Neural crest cell (in vitro differentiated cells): ENCODE results near the gene IKBKG. TPM values are rescaled to one million over a fixed set of nuclear protein-coding genes. Genes with fewer than 3 reads are reported as not detected.

Experiments
- DNase-seq: peaks from one replicate; pipeline ENCODE4 v3.0.0; 2021; ENCODE audit warnings: low read depth, mixed read lengths, low spot score
- H3K27ac Mint-ChIP-seq: one replicate; pipeline ENCODE4 v1.8.0; 2021; ENCODE audit warnings: mild to moderate bottlenecking, mixed read lengths; ENCODE audit not compliant: unreplicated experiment
- H3K27me3 Mint-ChIP-seq: 2 replicates; pipeline ENCODE4 v1.8.0; 2021; ENCODE audit warnings: low read depth, mild to moderate bottlenecking, mixed read lengths
- H3K36me3 Mint-ChIP-seq: 2 replicates; pipeline ENCODE4 v1.8.0; 2021; ENCODE audit warnings: low read depth, mild to moderate bottlenecking, mixed read lengths
- H3K4me1 Mint-ChIP-seq: 2 replicates; pipeline ENCODE4 v1.8.0; 2021; ENCODE audit warnings: mixed read lengths
- H3K4me3 Mint-ChIP-seq: one replicate; pipeline ENCODE4 v1.8.0; 2021; ENCODE audit warnings: mild to moderate bottlenecking, mixed read lengths
- H3K9me3 Mint-ChIP-seq: 2 replicates; pipeline ENCODE4 v1.8.0; 2021; ENCODE audit warnings: mixed read lengths
- total RNA-seq: library from RNA; stranded (reverse); gene quantifications from 2 replicates; pipeline ENCODE4 v1.2.1, GENCODE V29; 2021
- TF ChIP-seq, protein P1 (sequence below): fragments of 200-600 bp; sonication (generic); conservative IDR thresholded peaks from 2 replicates; pipeline ENCODE4 v1.5.0; 2021; ENCODE audit warnings: antibody characterized with exemption, mild to moderate bottlenecking

Gene IKBKG
- total RNA-seq, 1 donor from 2014 or later = 21.3 TPM

- H3K4me3 Mint-ChIP-seq = no peak overlapping the region
- peaks cover 14% of the 10 kb centered on the region for H3K9me3 Mint-ChIP-seq
Measured at GRCh38 chrX:154593201-154593600, 45.8 kb downstream of the IKBKG start.

DNA sequence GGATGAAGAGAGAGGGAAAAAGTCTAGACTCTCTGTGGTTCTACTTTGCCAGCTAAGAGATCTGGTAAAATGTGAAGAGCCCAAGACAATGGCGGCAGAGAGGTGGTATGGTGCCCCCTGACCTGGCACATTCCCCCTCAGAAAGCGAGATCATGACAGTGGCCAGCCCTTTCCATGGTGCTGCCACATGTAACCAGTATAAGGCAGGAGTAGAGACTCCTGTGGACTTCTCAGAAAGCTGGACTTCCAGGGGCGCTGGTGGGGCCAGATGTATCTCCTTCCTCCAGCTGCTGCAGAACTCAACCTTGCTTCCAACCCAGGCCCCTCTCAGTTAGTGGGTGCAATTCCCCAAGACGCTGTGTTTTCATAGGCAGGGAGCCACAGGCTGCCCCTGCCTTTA lies 47.1 kb downstream of the IKBKG start:
- no peak overlapping the region for H3K4me3 Mint-ChIP-seq
- peaks cover 6% of the 10 kb centered on the region for H3K27me3 Mint-ChIP-seq
- peaks cover 14% of the 10 kb centered on the region for H3K9me3 Mint-ChIP-seq
- DNase-seq = no peak
- no peak overlapping the region for H3K27ac Mint-ChIP-seq
- TF ChIP-seq, protein P1, sequence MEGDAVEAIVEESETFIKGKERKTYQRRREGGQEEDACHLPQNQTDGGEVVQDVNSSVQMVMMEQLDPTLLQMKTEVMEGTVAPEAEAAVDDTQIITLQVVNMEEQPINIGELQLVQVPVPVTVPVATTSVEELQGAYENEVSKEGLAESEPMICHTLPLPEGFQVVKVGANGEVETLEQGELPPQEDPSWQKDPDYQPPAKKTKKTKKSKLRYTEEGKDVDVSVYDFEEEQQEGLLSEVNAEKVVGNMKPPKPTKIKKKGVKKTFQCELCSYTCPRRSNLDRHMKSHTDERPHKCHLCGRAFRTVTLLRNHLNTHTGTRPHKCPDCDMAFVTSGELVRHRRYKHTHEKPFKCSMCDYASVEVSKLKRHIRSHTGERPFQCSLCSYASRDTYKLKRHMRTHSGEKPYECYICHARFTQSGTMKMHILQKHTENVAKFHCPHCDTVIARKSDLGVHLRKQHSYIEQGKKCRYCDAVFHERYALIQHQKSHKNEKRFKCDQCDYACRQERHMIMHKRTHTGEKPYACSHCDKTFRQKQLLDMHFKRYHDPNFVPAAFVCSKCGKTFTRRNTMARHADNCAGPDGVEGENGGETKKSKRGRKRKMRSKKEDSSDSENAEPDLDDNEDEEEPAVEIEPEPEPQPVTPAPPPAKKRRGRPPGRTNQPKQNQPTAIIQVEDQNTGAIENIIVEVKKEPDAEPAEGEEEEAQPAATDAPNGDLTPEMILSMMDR = no peak
- H3K36me3 Mint-ChIP-seq = peaks cover 9% of the 10 kb centered on the region
- no peaks in the 10 kb centered on the region for H3K4me1 Mint-ChIP-seq

More at GRCh38 chrX:154593201-154593600, 45.8 kb downstream of the IKBKG start:
- H3K36me3 Mint-ChIP-seq = peaks cover 9% of the 10 kb centered on the region
- H3K27ac Mint-ChIP-seq = no peak overlapping the region
- TF ChIP-seq, protein P1 = no peak
- peaks cover 6% of the 10 kb centered on the region for H3K27me3 Mint-ChIP-seq
- no peaks in the 10 kb centered on the region for H3K4me1 Mint-ChIP-seq
- no peak for DNase-seq

DNA sequence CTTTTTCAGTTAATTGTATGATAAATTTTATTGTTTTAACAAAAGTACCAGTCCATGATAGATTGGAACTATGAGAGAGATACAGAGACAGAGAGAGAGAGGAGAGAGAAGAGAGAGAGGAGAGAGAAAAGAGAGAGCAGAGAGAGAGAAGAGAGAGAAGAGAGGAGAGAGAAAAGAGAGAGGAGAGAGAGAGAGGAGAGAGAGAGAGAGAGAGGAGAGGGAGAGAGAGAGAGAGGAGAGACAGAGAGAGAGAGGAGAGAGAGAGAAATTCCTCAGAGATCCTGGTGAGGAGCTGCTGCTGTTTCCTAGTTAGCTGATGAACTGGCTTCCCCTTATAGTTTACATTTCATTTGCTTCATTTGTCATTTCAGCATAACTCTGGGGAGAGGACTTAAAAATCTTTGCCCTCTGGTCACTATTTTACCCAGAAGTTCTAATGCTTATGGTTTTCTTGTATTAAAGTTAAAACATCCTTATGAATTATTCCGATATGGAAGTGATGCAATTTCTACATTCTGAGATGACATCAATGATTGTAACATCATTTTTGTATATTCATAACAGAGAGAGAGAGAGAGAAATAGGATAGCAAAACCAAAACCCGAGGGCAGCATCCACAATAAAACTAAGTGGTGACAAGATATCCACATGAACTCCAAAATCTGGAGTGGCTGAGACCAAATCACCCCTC lies 48.3 kb downstream of the IKBKG start:
- H3K4me1 Mint-ChIP-seq = no peaks in the 10 kb centered on the region
- TF ChIP-seq, protein P1 = no peak
- peaks cover 14% of the 10 kb centered on the region for H3K9me3 Mint-ChIP-seq
- DNase-seq = no peak
- no peak overlapping the region for H3K27ac Mint-ChIP-seq
- no peak overlapping the region for H3K4me3 Mint-ChIP-seq
- peaks cover 9% of the 10 kb centered on the region for H3K36me3 Mint-ChIP-seq
- H3K27me3 Mint-ChIP-seq = peaks cover 6% of the 10 kb centered on the region

GRCh38 chrX:154596290-154596929 lies 49.0 kb downstream of the IKBKG start:
- Mint-ChIP-seq H3K27ac (no peak overlapping the region), H3K27me3 (peaks cover 6% of the 10 kb centered on the region), H3K4me1 (no peaks in the 10 kb centered on the region), H3K4me3 (no peak overlapping the region), H3K36me3 (peaks cover 9% of the 10 kb centered on the region), H3K9me3 (peaks cover 14% of the 10 kb centered on the region)
- no peak for DNase-seq
- TF ChIP-seq, protein P1 = no peak

- no peak overlapping the region for H3K4me3 Mint-ChIP-seq
- H3K36me3 Mint-ChIP-seq = peaks cover 8% of the 10 kb centered on the region
- no peak overlapping the region for H3K27ac Mint-ChIP-seq
- H3K4me1 Mint-ChIP-seq = no peaks in the 10 kb centered on the region
- no peak for DNase-seq
- peaks cover 5% of the 10 kb centered on the region for H3K27me3 Mint-ChIP-seq
- TF ChIP-seq, protein P1 = no peak
- H3K9me3 Mint-ChIP-seq = peaks cover 13% of the 10 kb centered on the region
Measured at GRCh38 chrX:154597221-154597620, 49.8 kb downstream of the IKBKG start.
